OCI-LY1 (cell line): ENCODE results near the gene TNFRSF1A.

Experiments
- EZH2 ChIP-seq: fragments of 200-600 bp; sonication (generic), shearing (Covaris generic); IDR thresholded peaks from 2 replicates; pipeline ENCODE4 v1.8.0; 2017; ENCODE audit warnings: borderline replicate concordance, mixed run types, mild to moderate bottlenecking, antibody characterized with exemption, low read length, moderate library complexity, mixed read lengths
- TF ChIP-seq, protein P1 (sequence below): fragments of 200-600 bp; sonication (generic), shearing (Covaris generic); IDR thresholded peaks from 2 replicates; pipeline ENCODE4 v1.5.1; 2017; ENCODE audit warnings: mild to moderate bottlenecking, antibody characterized with exemption, low read length, moderate library complexity, mixed read lengths

GRCh38 chr12:6374028-6374785 lies 32.3 kb upstream of the TNFRSF1A start:
- TF ChIP-seq, protein P1, sequence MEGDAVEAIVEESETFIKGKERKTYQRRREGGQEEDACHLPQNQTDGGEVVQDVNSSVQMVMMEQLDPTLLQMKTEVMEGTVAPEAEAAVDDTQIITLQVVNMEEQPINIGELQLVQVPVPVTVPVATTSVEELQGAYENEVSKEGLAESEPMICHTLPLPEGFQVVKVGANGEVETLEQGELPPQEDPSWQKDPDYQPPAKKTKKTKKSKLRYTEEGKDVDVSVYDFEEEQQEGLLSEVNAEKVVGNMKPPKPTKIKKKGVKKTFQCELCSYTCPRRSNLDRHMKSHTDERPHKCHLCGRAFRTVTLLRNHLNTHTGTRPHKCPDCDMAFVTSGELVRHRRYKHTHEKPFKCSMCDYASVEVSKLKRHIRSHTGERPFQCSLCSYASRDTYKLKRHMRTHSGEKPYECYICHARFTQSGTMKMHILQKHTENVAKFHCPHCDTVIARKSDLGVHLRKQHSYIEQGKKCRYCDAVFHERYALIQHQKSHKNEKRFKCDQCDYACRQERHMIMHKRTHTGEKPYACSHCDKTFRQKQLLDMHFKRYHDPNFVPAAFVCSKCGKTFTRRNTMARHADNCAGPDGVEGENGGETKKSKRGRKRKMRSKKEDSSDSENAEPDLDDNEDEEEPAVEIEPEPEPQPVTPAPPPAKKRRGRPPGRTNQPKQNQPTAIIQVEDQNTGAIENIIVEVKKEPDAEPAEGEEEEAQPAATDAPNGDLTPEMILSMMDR = no peak
- TF ChIP-seq EZH2 = no peak
